Parathyroid adenoma (tissue), 2 donors: ENCODE measurements around the gene REEP1.

Source experiments
- H2AFZ ChIP-seq: fragments of 300-600 bp; sonication (generic); one replicate; pipeline ENCODE4 v1.7.0; 2017; ENCODE audit warnings: antibody characterized with exemption, mild to moderate bottlenecking
- H3K27ac ChIP-seq: fragments of 300-600 bp; sonication (generic); one replicate; pipeline ENCODE4 v1.7.0; 2017
- H3K27me3 ChIP-seq: fragments of 300-600 bp; sonication (generic); one replicate; pipeline ENCODE4 v1.7.0; 2017; ENCODE audit warnings: low read length; ENCODE audit not compliant: control insufficient read depth, insufficient read depth
- H3K36me3 ChIP-seq: fragments of 300-600 bp; sonication (generic); one replicate; pipeline ENCODE4 v1.7.0; 2017; ENCODE audit warnings: low read length; ENCODE audit not compliant: control insufficient read depth, insufficient read depth
- H3K4me1 ChIP-seq: fragments of 300-600 bp; sonication (generic); one replicate; pipeline ENCODE4 v1.7.0; 2017; ENCODE audit warnings: control low read depth
- H3K4me2 ChIP-seq: fragments of 300-600 bp; sonication (generic); one replicate; pipeline ENCODE4 v1.7.0; 2017; ENCODE audit warnings: low read length
- H3K4me3 ChIP-seq: fragments of 300-600 bp; sonication (generic); one replicate; pipeline ENCODE4 v1.7.0; 2017; ENCODE audit warnings: low read depth, low read length
- H3K79me2 ChIP-seq: fragments of 300-600 bp; sonication (generic); one replicate; pipeline ENCODE4 v1.7.0; 2017; ENCODE audit warnings: control low read depth
- H3K9ac ChIP-seq: fragments of 300-600 bp; sonication (generic); one replicate; pipeline ENCODE4 v1.7.0; 2017; ENCODE audit warnings: mild to moderate bottlenecking
- H3K9me3 ChIP-seq: fragments of 300-600 bp; sonication (generic); one replicate; pipeline ENCODE4 v1.7.0; 2017; ENCODE audit warnings: low read length; ENCODE audit not compliant: control insufficient read depth
- TF ChIP-seq, protein P1 (sequence below): fragments of 300-600 bp; sonication (generic); IDR thresholded peaks from one replicate; pipeline ENCODE4 v1.7.0; 2017; ENCODE audit warnings: antibody characterized with exemption, mild to moderate bottlenecking
- donor health status: primary hyperparathyroidism.

The REEP1 gene

DNA sequence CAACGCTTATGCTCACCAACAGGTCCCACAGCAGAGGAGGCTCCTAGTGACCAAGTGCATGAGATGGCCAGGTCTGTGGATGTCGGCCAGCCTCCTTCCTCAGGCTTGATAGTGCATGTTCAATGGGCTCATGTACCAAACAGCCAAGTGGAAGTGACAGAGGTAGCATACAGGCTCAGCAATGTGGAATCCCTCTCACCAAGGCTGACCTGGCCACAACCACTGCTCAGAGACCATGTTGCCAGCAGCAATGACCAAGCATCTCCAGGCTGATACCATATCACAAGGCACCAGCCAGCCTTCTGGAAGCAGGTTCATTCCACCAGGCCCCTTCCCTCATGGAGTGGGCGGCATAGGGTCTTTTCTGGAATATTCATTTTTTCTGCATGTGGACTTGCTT is 61.5 kb downstream of the REEP1 start:
- Histone ChIP-seq H3K9ac (no peak overlapping the region), H2AFZ (no peak overlapping the region), H3K4me2 (no peak overlapping the region), H3K9me3 (no peaks in the 10 kb centered on the region), H3K4me3 (no peak overlapping the region), H3K27me3 (no peaks in the 10 kb centered on the region), H3K79me2 (no peaks in the 10 kb centered on the region), H3K4me1 (no peaks in the 10 kb centered on the region), H3K36me3 (no peaks in the 10 kb centered on the region), H3K27ac (no peak overlapping the region)
- TF ChIP-seq, protein P1, sequence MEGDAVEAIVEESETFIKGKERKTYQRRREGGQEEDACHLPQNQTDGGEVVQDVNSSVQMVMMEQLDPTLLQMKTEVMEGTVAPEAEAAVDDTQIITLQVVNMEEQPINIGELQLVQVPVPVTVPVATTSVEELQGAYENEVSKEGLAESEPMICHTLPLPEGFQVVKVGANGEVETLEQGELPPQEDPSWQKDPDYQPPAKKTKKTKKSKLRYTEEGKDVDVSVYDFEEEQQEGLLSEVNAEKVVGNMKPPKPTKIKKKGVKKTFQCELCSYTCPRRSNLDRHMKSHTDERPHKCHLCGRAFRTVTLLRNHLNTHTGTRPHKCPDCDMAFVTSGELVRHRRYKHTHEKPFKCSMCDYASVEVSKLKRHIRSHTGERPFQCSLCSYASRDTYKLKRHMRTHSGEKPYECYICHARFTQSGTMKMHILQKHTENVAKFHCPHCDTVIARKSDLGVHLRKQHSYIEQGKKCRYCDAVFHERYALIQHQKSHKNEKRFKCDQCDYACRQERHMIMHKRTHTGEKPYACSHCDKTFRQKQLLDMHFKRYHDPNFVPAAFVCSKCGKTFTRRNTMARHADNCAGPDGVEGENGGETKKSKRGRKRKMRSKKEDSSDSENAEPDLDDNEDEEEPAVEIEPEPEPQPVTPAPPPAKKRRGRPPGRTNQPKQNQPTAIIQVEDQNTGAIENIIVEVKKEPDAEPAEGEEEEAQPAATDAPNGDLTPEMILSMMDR = no peak

- no peak overlapping the region for H3K9ac ChIP-seq
- no peaks in the 10 kb centered on the region for H3K36me3 ChIP-seq
- H3K4me1 ChIP-seq = no peaks in the 10 kb centered on the region
- H3K4me2 ChIP-seq = no peak overlapping the region
- TF ChIP-seq, protein P1 = no peak
- no peak overlapping the region for H3K27ac ChIP-seq
- no peak overlapping the region for H3K4me3 ChIP-seq
- H3K9me3 ChIP-seq = no peaks in the 10 kb centered on the region
- H3K27me3 ChIP-seq = no peaks in the 10 kb centered on the region
- no peak overlapping the region for H2AFZ ChIP-seq
- H3K79me2 ChIP-seq = no peaks in the 10 kb centered on the region
Observed at GRCh38 chr2:86275384-86275799, 62.0 kb downstream of the REEP1 start.

DNA sequence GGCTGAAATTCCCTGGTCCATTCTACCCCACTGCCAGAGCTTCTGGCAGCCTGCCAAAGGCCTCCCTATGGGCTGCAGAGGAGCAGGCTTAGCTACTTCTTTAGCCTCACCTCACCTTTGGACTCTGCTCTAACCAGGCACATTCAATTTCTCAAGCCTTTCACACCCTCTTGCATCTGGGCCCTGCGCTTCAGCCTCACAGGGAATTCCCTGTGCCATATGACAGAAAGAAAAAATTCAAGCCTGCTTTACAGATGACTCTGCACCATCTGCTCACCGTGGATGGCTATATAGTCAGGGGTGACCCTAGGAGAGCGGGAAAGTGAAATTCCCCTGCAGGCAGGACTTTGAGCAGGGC is 62.5 kb downstream of the REEP1 start:
- Histone ChIP-seq H3K36me3 (no peaks in the 10 kb centered on the region), H3K9me3 (no peaks in the 10 kb centered on the region), H3K27ac (no peak overlapping the region), H3K27me3 (no peaks in the 10 kb centered on the region), H3K4me1 (no peaks in the 10 kb centered on the region), H3K4me3 (no peak overlapping the region), H3K4me2 (no peak overlapping the region), H3K9ac (no peak overlapping the region), H3K79me2 (no peaks in the 10 kb centered on the region), H2AFZ (no peak overlapping the region)
- TF ChIP-seq, protein P1 = no peak

DNA sequence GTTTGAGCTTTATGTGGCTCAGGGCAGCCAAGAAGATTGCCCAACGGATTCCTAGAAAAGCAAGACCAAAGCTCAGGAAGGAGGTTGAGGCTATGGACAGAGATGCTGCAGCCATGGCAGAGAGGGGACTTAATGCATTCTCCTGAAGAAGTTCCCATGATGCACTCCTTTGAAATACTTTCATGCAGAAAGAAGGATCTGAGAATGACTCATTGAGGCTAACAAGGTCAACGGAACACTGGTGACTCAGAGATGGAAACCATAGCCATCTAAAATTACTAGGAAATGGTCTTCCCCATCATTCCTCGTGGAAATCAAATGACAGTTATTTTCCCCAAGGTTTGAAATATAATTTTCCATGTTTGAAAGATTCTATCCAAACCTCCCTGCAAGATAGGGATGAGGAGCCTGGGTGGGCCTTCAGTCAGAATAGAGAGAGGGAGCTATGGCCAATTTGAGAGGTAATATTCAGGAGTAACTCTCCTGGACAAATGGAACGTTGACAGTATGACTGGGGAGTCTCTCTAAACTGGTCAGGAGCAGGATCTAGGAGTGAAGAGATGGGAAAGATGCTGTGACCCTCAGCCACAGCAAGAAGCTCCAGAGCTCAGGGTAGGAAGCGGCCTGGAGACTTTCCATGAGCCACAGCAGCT is 63.0 kb downstream of the REEP1 start:
- Histone ChIP-seq H3K27ac (no peak overlapping the region), H3K9ac (no peak overlapping the region), H3K4me2 (no peak overlapping the region), H2AFZ (no peak overlapping the region), H3K36me3 (no peaks in the 10 kb centered on the region), H3K9me3 (no peaks in the 10 kb centered on the region), H3K4me1 (no peaks in the 10 kb centered on the region), H3K27me3 (no peaks in the 10 kb centered on the region), H3K4me3 (no peak overlapping the region), H3K79me2 (no peaks in the 10 kb centered on the region)
- TF ChIP-seq, protein P1 = no peak

- no peaks in the 10 kb centered on the region for H3K36me3 ChIP-seq
- no peak overlapping the region for H3K9ac ChIP-seq
- no peak overlapping the region for H2AFZ ChIP-seq
- no peak overlapping the region for H3K27ac ChIP-seq
- H3K4me2 ChIP-seq = no peak overlapping the region
- H3K4me1 ChIP-seq = no peaks in the 10 kb centered on the region
- no peaks in the 10 kb centered on the region for H3K27me3 ChIP-seq
- TF ChIP-seq, protein P1 = no peak
- no peaks in the 10 kb centered on the region for H3K9me3 ChIP-seq
- H3K79me2 ChIP-seq = no peaks in the 10 kb centered on the region
- no peak overlapping the region for H3K4me3 ChIP-seq
Observed at GRCh38 chr2:86272111-86272510, 65.3 kb downstream of the REEP1 start.
